Measurements from ENCODE around the gene CACFD1.

The CACFD1 gene

GRCh38 chr9:133463864-133464615 is 4.3 kb downstream of the CACFD1 start:
- DNase-seq (ENCODE audit: low read depth in 2 of 2, low spot score in 1 of 2), result no peak

- no peak for DNase-seq (ENCODE audit: low read depth in 2 of 2, low spot score in 1 of 2)
Observed at GRCh38 chr9:133464638-133465037, 4.9 kb downstream of the CACFD1 start.

GRCh38 chr9:133465984-133466383 is 6.2 kb downstream of the CACFD1 start:
- no peak for DNase-seq (ENCODE audit: low read depth in 2 of 2, low spot score in 1 of 2)

GRCh38 chr9:133467101-133467500 is 7.3 kb downstream of the CACFD1 start:
- DNase-seq (ENCODE audit: low read depth in 2 of 2, low spot score in 1 of 2), result no peak

GRCh38 chr9:133468374-133468773 is 8.6 kb downstream of the CACFD1 start:
- DNase-seq (ENCODE audit: low read depth in 2 of 2, low spot score in 1 of 2), result no peak

- no peak for DNase-seq (ENCODE audit: low read depth in 2 of 2, low spot score in 1 of 2)
Observed at GRCh38 chr9:133468777-133469421, 9.1 kb downstream of the CACFD1 start.

GRCh38 chr9:133470427-133470924 is 10.7 kb downstream of the CACFD1 start:
- no peak for DNase-seq (ENCODE audit: low read depth in 2 of 2, low spot score in 1 of 2)

- DNase-seq (ENCODE audit: low read depth in 2 of 2, low spot score in 1 of 2), result no peak
Observed at GRCh38 chr9:133470988-133471387, 11.2 kb downstream of the CACFD1 start.

- no peak for DNase-seq (ENCODE audit: low read depth in 2 of 2, low spot score in 1 of 2)
Observed at GRCh38 chr9:133471551-133472276, 11.9 kb downstream of the CACFD1 start.

- DNase-seq (ENCODE audit: low read depth in 2 of 2, low spot score in 1 of 2), result no peak
Observed at GRCh38 chr9:133472277-133472645, 12.5 kb downstream of the CACFD1 start.

- no peak for DNase-seq (ENCODE audit: low read depth in 2 of 2, low spot score in 1 of 2)
Observed at GRCh38 chr9:133472753-133473378, 13.1 kb downstream of the CACFD1 start.

- DNase-seq (ENCODE audit: low read depth in 2 of 2, low spot score in 1 of 2), result no peak
Observed at GRCh38 chr9:133473743-133474142, 14.0 kb downstream of the CACFD1 start.

GRCh38 chr9:133474215-133474614 is 14.4 kb downstream of the CACFD1 start:
- DNase-seq (ENCODE audit: low read depth in 2 of 2, low spot score in 1 of 2), result no peak

GRCh38 chr9:133474853-133475252 is 15.1 kb downstream of the CACFD1 start:
- no peak for DNase-seq (ENCODE audit: low read depth in 2 of 2, low spot score in 1 of 2)

GRCh38 chr9:133475292-133476012 is 15.7 kb downstream of the CACFD1 start:
- DNase-seq (ENCODE audit: low read depth in 2 of 2, low spot score in 1 of 2), result no peak

GRCh38 chr9:133476036-133476931 is 16.5 kb downstream of the CACFD1 start:
- DNase-seq (ENCODE audit: low read depth in 2 of 2, low spot score in 1 of 2), result no peak

GRCh38 chr9:133476941-133477340 is 17.2 kb downstream of the CACFD1 start:
- no peak for DNase-seq (ENCODE audit: low read depth in 2 of 2, low spot score in 1 of 2)

GRCh38 chr9:133477461-133477860 is 17.7 kb downstream of the CACFD1 start:
- no peak for DNase-seq (ENCODE audit: low read depth in 2 of 2, low spot score in 1 of 2)

- no peak for DNase-seq (ENCODE audit: low read depth in 2 of 2, low spot score in 1 of 2)
Observed at GRCh38 chr9:133477992-133478850, 18.4 kb downstream of the CACFD1 start.

All from stimulated activated CD8-positive, alpha-beta memory T cell treated with anti-CD3 and anti-CD28 coated beads, Interleukin-4, amount 100 ng/mL, for 4 hours (primary cell).